ENCODE data around the gene COL1A2.

Gene COL1A2

GRCh38 chr7:94386416-94386815 is 8.3 kb upstream of the COL1A2 start:
- no peak for DNase-seq

DNA sequence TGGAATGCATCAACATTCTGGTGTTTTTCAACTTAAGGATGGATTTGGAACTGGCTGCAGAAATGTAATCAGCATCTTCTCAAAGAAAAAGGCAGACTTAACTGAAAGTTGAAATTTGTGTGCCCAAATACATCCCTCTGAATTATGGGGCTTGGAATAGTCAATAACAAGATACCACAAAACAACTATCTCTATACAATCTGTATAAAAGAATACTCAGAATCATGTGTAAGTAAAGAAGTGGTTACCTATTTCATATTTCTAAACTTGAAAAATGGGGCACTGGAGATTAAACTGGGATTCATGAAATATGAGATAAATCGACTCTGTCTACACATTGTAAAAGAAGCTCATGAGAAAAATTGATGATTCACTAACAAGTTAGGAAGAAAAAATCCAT is 6.2 kb upstream of the COL1A2 start:
- no peak for DNase-seq

DNA sequence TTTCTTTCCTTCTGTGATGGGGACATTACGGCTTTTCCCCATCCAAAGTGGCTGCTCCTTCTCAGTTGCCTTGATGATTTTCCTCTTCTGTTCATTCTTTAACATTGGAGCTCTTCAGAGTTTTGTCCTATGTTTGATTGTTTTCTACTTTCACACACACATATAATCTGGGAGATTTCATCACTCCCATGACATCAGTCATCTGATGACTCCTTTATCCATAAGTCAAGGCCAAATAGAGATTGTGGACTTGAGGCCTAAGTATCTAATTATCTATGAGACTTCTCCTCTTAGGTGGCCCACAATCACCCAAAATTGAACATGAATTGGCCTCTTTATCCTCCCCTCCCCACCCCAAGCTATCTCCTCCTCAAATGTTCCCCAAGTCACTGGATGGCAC is 5.3 kb upstream of the COL1A2 start:
- no peak for DNase-seq

DNA sequence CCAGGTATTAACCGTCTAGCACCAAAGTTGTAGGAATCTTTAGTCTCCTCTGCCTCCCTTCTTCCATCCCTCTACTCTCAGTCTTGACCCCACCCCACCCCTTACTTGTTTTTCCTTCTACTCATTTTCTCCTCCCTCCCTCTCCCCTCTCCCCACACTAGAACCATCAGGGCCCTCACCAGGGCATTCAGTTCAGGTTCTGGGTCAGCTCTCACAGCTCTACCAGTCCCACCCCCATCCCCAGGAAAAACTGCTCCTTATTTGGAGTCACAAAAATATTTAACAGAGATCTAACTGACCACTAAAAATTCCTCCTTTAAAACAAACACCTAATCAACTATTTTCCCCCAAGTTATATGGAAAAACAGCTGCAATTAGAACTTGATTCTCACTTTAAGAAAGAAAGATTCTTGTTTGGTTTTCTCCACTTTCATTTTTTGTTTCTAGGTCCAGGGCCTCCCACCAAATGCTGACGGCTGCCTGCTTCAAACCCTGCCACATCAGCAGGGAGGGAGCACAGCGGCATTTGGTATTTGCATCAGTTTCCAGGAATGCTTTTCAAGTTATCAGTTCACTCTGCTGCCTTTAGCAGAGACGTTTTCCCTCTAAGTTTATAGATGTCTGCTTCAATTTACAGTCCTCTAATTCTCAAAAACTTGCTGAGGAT is 2.8 kb upstream of the COL1A2 start:
- DNase-seq = no peak

DNA sequence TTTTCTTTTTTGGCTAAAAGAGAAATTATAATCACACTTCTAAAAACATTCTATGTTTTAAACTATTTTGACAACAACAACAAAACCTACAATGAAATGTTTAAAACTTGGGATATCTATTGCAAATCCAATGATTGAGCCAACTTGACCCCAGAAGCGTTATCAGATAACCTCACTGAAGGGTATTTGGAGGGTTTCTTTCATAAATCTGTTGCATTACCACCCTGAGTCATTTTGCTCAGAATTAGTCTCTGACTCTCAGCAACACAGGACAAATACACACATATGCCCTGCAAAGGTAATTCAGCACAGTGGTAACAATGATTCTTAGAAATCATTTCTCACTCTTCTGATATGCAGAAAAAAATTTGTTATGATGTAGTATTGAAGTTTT is 2.3 kb upstream of the COL1A2 start:
- DNase-seq = no peak

- DNase-seq = no peak
These were observed 1.2 kb upstream of the COL1A2 start for GRCh38 chr7:94393246-94394108.

DNA sequence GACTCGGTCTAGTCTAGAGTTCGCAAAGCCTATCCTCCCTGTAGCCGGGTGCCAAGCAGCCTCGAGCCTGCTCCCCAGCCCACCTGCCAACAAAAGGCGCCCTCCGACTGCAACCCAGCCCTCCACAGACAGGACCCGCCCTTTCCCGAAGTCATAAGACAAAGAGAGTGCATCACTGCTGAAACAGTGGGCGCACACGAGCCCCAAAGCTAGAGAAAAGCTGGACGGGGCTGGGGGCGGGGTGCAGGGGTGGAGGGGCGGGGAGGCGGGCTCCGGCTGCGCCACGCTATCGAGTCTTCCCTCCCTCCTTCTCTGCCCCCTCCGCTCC is 622 bp upstream of the COL1A2 start:
- no peak for DNase-seq

DNA sequence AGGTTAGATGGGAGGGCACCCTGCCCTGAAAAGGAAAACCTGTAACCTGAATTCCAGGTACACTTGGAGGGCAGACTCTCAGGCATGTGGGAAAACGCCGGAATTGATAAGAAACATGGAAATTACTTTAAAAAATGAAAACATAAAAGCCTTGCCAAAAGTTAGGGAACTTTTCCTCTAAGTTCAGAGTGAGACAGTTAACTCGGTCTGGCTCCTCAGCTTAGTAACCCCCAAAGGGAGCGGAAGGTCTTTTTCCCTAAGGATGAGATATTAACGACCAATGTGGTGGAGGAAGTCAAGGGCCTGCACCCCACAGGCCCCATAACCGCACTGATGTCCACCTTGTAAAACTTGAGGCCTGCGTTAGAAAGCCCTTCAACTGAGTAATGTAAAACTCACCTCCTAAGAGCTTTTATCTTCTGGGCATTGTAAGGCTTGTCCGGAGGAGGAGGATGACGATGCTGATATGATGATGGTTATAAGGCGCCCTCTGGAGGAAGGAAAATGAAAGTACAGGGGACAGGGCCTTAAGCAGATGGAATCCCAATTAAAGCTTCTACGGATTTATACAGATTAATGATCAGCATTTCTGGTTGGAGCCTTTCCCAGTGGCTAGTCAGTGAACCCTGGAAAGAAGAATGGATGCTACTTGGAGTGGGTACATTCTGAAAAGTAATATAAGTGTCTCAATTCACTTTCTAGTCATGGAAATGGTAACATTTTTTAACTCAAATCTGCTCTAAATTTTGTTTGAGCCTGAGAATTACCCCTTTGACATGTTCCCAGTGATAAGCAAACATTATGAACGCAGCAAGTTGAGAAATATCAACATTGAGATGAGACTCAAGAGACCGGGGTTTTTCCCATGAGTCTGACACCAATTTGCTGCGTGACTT is 694 bp downstream of the COL1A2 start:
- DNase-seq = peak; percentile 76

DNA sequence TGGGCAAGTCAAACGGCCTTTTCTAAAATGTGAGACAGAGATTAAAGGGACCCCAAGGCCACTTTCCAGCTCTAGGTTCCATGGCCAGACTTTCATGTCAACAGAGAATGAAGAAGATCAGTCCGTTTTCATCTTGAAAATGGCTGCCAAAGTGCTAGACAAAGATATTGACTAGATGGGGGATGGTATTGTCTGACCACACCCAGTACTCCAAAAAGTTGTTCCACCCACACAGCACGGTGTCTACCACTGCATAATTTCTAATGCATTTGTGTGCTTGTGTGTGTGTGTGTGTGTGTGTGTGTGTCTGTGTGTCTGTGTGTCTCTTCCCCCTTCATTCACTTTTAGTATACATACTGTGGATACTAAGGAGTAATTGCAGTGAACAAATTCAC is 1.3 kb downstream of the COL1A2 start:
- DNase-seq = no peak

DNA sequence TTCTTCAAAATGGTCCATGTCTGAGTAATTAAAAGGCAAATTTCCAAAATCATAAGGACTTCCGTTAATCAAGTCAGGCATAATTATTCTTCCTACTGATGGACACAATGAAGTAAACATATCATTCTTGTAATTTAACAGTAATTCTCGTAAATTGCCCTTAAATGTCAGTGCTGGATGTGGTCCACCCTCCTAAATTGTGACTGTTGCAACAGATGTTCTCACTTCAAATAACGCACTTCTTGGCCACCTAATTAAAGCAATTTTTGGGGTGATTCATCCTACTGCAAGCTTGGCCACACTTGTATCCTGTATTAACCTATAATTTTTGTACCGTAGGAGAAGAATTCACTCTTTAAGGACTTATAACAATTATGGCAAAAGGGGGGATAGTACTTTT is 1.9 kb downstream of the COL1A2 start:
- no peak for DNase-seq

GRCh38 chr7:94397722-94398121 is 3.0 kb downstream of the COL1A2 start:
- DNase-seq = no peak

GRCh38 chr7:94398841-94399240 is 4.1 kb downstream of the COL1A2 start:
- no peak for DNase-seq

- DNase-seq = no peak
These were observed 5.3 kb downstream of the COL1A2 start for GRCh38 chr7:94400022-94400421.

- no peak for DNase-seq
These were observed 6.1 kb downstream of the COL1A2 start for GRCh38 chr7:94400643-94401427.

DNA sequence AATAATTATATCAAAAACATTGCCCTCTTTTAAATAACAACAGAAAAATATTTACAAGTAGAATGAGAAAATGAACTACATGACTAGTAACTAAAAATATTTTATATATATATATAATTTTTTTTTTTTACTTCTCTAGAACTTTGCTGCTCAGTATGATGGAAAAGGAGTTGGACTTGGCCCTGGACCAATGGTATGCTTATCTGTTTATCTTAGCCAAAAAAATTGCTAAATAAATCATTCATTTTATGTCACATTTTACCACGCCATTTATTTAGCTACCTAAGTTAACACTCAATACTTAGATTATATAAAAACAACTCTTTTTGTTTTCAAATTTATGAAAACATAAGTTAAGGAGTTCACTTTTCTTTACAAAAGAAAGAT is 6.7 kb downstream of the COL1A2 start:
- DNase-seq = no peak

- DNase-seq = no peak
These were observed 8.9 kb downstream of the COL1A2 start for GRCh38 chr7:94403546-94403945.

DNA sequence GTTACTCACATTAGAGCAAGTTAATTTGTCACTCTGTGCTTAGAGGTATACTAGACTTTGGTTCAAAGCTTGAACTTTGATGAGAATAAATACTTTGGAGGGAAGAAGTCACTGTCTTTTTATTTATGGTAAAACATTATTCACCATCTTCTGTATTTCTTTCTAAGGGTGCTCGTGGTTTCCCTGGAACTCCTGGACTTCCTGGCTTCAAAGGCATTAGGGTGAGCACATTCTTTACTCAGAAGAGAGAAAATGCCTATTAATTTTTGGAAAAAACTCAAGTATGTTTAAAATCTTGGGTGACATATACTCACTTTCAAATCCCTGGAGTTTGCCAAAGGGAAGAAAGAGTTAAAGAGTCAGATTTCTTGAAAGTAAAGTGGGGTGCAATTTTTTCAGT is 10.8 kb downstream of the COL1A2 start:
- no peak for DNase-seq

- DNase-seq = no peak
These were observed 12.0 kb downstream of the COL1A2 start for GRCh38 chr7:94406696-94407095.

GRCh38 chr7:94409200-94409948 is 14.7 kb downstream of the COL1A2 start:
- DNase-seq = no peak

DNA sequence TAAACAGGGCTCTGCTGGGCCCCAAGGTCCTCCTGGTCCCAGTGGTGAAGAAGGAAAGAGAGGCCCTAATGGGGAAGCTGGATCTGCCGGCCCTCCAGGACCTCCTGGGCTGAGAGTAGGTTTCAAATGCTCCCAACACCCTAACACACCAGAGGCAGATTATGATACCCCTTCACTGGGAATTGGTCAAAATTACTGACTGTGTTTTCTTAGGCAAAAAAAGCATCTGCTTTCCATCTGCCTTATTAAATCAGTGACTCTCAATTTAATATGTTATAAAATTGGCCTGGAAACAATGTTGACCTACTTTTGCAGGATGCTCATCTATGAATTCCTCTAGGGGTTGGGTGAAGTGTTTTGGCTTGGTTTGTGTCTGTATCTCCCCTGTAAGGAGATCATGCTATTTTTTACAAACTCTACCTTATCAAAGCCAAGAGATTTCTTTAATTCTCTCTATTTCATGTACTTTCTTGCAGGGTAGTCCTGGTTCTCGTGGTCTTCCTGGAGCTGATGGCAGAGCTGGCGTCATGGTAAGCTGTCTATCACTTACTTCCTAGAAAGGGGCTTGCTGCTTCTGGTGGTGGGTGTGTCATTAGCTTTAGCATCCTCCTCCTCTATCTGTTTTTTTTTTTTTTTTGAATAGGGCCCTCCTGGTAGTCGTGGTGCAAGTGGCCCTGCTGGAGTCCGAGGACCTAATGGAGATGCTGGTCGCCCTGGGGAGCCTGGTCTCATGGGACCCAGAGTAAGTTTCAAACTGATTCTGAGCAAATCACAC is 15.9 kb downstream of the COL1A2 start:
- no peak for DNase-seq

- DNase-seq = no peak
These were observed 16.4 kb downstream of the COL1A2 start for GRCh38 chr7:94411188-94411466.

All from NCI-H526 treated with DMSO at 0.1 percent for 48 hours (cell line).